HepG2 (cell line): ENCODE results near the gene DDRGK1. TPM values are rescaled to one million over a fixed set of nuclear protein-coding genes. Genes with fewer than 3 reads are reported as not detected.
A peak's percentile ranks its signal among the peaks of the same experiment; 100 is the strongest.

ENCODE experiments used
- CHD2 ChIP-seq: IDR thresholded peaks from 2 replicates; pipeline ENCODE4 v1.6.1; 2011; ENCODE audit warnings: low read depth, low read length, improper control_type of control experiment
- ELF4 ChIP-seq: sonication (generic); formaldehyde crosslinking; IDR thresholded peaks from 2 replicates; pipeline ENCODE4 v1.5.0; 2020; ENCODE audit warnings: missing genetic modification reagents, mild to moderate bottlenecking, moderate library complexity, borderline replicate concordance
- GATAD2A ChIP-seq: IDR thresholded peaks from 2 replicates; pipeline ENCODE4 v1.6.1; 2016
- KLF13 ChIP-seq: sonication (generic); formaldehyde crosslinking; IDR thresholded peaks from 2 replicates; pipeline ENCODE4 v1.4.0; 2020; ENCODE audit warnings: mild to moderate bottlenecking, missing genetic modification reagents
- RELA ChIP-seq: sonication (generic); formaldehyde crosslinking; IDR thresholded peaks from 2 replicates; pipeline ENCODE4 v1.4.0; 2020; ENCODE audit warnings: missing genetic modification reagents
- U2AF1 ChIP-seq: fragments of 200-400 bp; formaldehyde crosslinking; optimal IDR thresholded peaks from 2 replicates; pipeline ENCODE3; 2017; ENCODE audit warnings: mild to moderate bottlenecking, low read depth, low read length
- ZFP90 ChIP-seq: sonication (generic); formaldehyde crosslinking; IDR thresholded peaks from 2 replicates; pipeline ENCODE4 v1.8.0; 2022; ENCODE audit warnings: missing genetic modification reagents, mild to moderate bottlenecking, inconsistent platforms, borderline replicate concordance
- ZNF24 ChIP-seq: fragments of 450-650 bp; IDR thresholded peaks from 2 replicates; pipeline ENCODE4 v1.6.1; 2017; ENCODE audit warnings: antibody characterized with exemption, mild to moderate bottlenecking
- ZNF432 ChIP-seq: sonication (generic); formaldehyde crosslinking; IDR thresholded peaks from 2 replicates; pipeline ENCODE4 v1.5.0; 2020; ENCODE audit warnings: missing genetic modification reagents, mild to moderate bottlenecking, borderline replicate concordance
- ZNF501 ChIP-seq: sonication (generic); formaldehyde crosslinking; IDR thresholded peaks from 2 replicates; pipeline ENCODE4 v1.5.1; 2020; ENCODE audit warnings: mild to moderate bottlenecking, moderate library complexity, missing genetic modification reagents
- ZNF841 ChIP-seq: sonication (generic); formaldehyde crosslinking; IDR thresholded peaks from 2 replicates; pipeline ENCODE4 v1.8.1; 2023; ENCODE audit warnings: missing genetic modification reagents, borderline replicate concordance
- polyA plus RNA-seq, 8 experiments: library from polyadenylated mRNA; depleted of rRNA in 3 of 8; stranded (reverse) in 7 of 8; unstranded in 1 of 8; fragments of >200 nt; fragmentation: Illumina TruSeq in 4 of 8; extraction: Trizol in 4 of 8; gene quantifications; 2 replicates each; pipeline versions ENCODE4 v1.2.1 to v1.2.3, GENCODE V29; 2011 to 2016; ENCODE audit warnings: low read depth in 4 of 8, missing spikeins in 1 of 8, mixed read lengths in 1 of 8; ENCODE audit not compliant: insufficient read depth in 1 of 8
- total RNA-seq, 5 experiments: library from RNA; depleted of rRNA; stranded (reverse); fragments of >200 nt; fragmentation: Illumina TruSeq; extraction: Trizol; gene quantifications; 2 replicates each; pipeline ENCODE4 v1.2.3, GENCODE V29; 2016; ENCODE audit warnings: low read depth in 1 of 5
- TF ChIP-seq, protein P1 (sequence below): sonication (generic); formaldehyde crosslinking; IDR thresholded peaks from 2 replicates; pipeline ENCODE4 v1.8.1; 2022; ENCODE audit warnings: mild to moderate bottlenecking, missing genetic modification reagents
- TF ChIP-seq, protein P2 (sequence below): IDR thresholded peaks from 2 replicates; pipeline ENCODE4 v1.6.1; 2016; ENCODE audit warnings: low read depth, missing genetic modification reagents, missing compliant biosample characterization
- TF ChIP-seq, protein P3 (sequence below): sonication (generic); formaldehyde crosslinking; IDR thresholded peaks from 2 replicates; pipeline ENCODE4 v1.5.0; 2020; ENCODE audit warnings: mild to moderate bottlenecking, missing genetic modification reagents
- TF ChIP-seq, protein P4 (sequence below): sonication (generic); formaldehyde crosslinking; IDR thresholded peaks from 2 replicates; pipeline ENCODE4 v1.5.0; 2020; ENCODE audit warnings: mild to moderate bottlenecking, low read depth, missing genetic modification reagents, borderline replicate concordance
- TF ChIP-seq, protein P5 (sequence below): IDR thresholded peaks from 2 replicates; pipeline ENCODE4 v1.6.1; 2016; ENCODE audit warnings: missing compliant biosample characterization, missing genetic modification reagents, borderline replicate concordance
- TF ChIP-seq, protein P6 (sequence below): sonication (generic); formaldehyde crosslinking; IDR thresholded peaks from 2 replicates; pipeline ENCODE4 v1.8.0; 2022; ENCODE audit warnings: missing genetic modification reagents, mild to moderate bottlenecking, moderate library complexity, borderline replicate concordance

Gene DDRGK1
- total and polyA plus RNA-seq, 2 of the 13 experiments (the other 11 are each of a cell fraction or from before 2014, with no cell fraction given), result 96.7 to 149 TPM

DNA sequence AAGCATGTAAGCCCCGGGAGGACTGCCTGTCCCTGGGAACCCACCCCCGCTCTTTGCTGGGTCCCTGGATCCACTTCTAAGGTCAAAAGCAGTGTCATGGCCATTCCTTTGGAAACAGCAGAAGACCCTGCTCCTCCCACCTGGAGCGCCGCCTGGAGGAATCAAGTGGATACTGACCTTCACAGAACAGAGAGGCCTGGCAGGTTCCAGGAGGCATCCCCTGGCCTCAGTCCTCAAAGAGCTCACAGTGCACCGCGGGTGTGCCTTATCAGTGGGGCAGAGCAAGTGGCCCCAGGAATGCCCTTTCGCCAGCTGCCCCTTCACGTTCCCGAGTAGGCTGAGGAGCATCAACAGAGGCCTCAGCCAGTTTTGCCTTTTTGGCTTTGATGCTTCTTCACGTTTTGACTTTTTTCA is 45.6 kb upstream of the DDRGK1 start (continued):
- TF ChIP-seq, protein P1, sequence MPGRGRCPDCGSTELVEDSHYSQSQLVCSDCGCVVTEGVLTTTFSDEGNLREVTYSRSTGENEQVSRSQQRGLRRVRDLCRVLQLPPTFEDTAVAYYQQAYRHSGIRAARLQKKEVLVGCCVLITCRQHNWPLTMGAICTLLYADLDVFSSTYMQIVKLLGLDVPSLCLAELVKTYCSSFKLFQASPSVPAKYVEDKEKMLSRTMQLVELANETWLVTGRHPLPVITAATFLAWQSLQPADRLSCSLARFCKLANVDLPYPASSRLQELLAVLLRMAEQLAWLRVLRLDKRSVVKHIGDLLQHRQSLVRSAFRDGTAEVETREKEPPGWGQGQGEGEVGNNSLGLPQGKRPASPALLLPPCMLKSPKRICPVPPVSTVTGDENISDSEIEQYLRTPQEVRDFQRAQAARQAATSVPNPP (CRISPR knock-in tag), result no peak
- TF ChIP-seq ZNF432 (CRISPR knock-in tag) (no peak), U2AF1 (no peak), RELA (CRISPR knock-in tag) (no peak), ZFP90 (CRISPR knock-in tag) (no peak), ELF4 (CRISPR knock-in tag) (no peak), ZNF501 (CRISPR knock-in tag) (peak; percentile 70; the same call in 1 of the 2 replicates), GATAD2A (peak; percentile 65), ZNF24 (no peak), ZNF841 (CRISPR knock-in tag) (no peak), KLF13 (no peak), CHD2 (no peak)
- TF ChIP-seq, protein P2, sequence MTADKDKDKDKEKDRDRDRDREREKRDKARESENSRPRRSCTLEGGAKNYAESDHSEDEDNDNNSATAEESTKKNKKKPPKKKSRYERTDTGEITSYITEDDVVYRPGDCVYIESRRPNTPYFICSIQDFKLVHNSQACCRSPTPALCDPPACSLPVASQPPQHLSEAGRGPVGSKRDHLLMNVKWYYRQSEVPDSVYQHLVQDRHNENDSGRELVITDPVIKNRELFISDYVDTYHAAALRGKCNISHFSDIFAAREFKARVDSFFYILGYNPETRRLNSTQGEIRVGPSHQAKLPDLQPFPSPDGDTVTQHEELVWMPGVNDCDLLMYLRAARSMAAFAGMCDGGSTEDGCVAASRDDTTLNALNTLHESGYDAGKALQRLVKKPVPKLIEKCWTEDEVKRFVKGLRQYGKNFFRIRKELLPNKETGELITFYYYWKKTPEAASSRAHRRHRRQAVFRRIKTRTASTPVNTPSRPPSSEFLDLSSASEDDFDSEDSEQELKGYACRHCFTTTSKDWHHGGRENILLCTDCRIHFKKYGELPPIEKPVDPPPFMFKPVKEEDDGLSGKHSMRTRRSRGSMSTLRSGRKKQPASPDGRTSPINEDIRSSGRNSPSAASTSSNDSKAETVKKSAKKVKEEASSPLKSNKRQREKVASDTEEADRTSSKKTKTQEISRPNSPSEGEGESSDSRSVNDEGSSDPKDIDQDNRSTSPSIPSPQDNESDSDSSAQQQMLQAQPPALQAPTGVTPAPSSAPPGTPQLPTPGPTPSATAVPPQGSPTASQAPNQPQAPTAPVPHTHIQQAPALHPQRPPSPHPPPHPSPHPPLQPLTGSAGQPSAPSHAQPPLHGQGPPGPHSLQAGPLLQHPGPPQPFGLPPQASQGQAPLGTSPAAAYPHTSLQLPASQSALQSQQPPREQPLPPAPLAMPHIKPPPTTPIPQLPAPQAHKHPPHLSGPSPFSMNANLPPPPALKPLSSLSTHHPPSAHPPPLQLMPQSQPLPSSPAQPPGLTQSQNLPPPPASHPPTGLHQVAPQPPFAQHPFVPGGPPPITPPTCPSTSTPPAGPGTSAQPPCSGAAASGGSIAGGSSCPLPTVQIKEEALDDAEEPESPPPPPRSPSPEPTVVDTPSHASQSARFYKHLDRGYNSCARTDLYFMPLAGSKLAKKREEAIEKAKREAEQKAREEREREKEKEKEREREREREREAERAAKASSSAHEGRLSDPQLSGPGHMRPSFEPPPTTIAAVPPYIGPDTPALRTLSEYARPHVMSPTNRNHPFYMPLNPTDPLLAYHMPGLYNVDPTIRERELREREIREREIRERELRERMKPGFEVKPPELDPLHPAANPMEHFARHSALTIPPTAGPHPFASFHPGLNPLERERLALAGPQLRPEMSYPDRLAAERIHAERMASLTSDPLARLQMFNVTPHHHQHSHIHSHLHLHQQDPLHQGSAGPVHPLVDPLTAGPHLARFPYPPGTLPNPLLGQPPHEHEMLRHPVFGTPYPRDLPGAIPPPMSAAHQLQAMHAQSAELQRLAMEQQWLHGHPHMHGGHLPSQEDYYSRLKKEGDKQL, result no peak
- TF ChIP-seq, protein P3, sequence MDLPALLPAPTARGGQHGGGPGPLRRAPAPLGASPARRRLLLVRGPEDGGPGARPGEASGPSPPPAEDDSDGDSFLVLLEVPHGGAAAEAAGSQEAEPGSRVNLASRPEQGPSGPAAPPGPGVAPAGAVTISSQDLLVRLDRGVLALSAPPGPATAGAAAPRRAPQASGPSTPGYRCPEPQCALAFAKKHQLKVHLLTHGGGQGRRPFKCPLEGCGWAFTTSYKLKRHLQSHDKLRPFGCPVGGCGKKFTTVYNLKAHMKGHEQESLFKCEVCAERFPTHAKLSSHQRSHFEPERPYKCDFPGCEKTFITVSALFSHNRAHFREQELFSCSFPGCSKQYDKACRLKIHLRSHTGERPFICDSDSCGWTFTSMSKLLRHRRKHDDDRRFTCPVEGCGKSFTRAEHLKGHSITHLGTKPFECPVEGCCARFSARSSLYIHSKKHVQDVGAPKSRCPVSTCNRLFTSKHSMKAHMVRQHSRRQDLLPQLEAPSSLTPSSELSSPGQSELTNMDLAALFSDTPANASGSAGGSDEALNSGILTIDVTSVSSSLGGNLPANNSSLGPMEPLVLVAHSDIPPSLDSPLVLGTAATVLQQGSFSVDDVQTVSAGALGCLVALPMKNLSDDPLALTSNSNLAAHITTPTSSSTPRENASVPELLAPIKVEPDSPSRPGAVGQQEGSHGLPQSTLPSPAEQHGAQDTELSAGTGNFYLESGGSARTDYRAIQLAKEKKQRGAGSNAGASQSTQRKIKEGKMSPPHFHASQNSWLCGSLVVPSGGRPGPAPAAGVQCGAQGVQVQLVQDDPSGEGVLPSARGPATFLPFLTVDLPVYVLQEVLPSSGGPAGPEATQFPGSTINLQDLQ, result no peak
- TF ChIP-seq, protein P4, sequence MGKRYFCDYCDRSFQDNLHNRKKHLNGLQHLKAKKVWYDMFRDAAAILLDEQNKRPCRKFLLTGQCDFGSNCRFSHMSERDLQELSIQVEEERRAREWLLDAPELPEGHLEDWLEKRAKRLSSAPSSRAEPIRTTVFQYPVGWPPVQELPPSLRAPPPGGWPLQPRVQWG (CRISPR knock-in tag), result no peak
- TF ChIP-seq, protein P5, sequence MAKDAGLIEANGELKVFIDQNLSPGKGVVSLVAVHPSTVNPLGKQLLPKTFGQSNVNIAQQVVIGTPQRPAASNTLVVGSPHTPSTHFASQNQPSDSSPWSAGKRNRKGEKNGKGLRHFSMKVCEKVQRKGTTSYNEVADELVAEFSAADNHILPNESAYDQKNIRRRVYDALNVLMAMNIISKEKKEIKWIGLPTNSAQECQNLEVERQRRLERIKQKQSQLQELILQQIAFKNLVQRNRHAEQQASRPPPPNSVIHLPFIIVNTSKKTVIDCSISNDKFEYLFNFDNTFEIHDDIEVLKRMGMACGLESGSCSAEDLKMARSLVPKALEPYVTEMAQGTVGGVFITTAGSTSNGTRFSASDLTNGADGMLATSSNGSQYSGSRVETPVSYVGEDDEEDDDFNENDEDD (CRISPR knock-in tag), result no peak
- TF ChIP-seq, protein P6, sequence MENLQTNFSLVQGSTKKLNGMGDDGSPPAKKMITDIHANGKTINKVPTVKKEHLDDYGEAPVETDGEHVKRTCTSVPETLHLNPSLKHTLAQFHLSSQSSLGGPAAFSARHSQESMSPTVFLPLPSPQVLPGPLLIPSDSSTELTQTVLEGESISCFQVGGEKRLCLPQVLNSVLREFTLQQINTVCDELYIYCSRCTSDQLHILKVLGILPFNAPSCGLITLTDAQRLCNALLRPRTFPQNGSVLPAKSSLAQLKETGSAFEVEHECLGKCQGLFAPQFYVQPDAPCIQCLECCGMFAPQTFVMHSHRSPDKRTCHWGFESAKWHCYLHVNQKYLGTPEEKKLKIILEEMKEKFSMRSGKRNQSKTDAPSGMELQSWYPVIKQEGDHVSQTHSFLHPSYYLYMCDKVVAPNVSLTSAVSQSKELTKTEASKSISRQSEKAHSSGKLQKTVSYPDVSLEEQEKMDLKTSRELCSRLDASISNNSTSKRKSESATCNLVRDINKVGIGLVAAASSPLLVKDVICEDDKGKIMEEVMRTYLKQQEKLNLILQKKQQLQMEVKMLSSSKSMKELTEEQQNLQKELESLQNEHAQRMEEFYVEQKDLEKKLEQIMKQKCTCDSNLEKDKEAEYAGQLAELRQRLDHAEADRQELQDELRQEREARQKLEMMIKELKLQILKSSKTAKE (CRISPR knock-in tag), result no peak
